ENCODE measurements around the gene TIMM44.

DNA sequence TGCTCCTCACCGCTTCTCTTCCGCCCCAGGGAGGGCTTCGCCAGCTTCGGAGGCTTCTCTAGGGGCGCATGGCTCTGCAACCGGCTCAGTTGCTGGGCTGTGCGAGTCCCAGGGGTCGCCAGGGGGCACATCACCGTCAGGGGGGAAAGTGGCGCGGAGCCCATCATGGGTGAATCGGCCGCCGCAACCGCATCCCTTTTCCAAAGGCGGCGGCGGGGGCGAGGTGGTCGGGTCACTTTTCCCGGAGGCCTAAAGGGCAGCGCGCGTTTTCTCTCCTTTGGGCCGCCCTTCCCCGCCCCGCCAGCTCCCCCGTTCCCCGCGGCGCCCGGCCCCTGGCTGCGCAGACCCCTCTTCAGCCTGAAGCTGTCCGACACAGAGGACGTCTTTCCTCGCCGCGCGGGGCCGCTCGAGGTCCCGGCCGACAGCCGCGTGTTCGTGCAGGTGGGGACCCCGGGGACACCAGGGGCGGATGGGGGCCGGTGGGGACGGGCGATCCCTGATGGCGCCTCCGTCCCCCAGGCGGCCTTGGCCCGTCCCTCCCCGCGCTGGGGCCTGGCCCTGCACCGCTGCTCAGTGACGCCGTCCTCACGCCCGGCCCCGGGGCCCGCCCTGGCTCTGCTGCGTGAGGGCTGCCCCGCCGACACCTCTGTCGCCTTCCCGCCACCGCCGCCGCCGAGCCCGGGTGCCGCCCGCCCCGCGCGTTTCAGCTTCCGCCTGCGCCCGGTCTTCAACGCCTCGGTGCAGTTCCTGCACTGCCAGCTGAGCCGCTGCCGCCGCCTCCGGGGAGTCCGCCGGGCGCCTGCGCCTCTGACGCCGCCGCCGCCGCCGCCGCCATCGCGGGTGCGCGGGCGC, 27.1 kb downstream of the TIMM44 start:
- TF ChIP-seq, protein P1, sequence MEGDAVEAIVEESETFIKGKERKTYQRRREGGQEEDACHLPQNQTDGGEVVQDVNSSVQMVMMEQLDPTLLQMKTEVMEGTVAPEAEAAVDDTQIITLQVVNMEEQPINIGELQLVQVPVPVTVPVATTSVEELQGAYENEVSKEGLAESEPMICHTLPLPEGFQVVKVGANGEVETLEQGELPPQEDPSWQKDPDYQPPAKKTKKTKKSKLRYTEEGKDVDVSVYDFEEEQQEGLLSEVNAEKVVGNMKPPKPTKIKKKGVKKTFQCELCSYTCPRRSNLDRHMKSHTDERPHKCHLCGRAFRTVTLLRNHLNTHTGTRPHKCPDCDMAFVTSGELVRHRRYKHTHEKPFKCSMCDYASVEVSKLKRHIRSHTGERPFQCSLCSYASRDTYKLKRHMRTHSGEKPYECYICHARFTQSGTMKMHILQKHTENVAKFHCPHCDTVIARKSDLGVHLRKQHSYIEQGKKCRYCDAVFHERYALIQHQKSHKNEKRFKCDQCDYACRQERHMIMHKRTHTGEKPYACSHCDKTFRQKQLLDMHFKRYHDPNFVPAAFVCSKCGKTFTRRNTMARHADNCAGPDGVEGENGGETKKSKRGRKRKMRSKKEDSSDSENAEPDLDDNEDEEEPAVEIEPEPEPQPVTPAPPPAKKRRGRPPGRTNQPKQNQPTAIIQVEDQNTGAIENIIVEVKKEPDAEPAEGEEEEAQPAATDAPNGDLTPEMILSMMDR (conservative IDR thresholded peaks at IDR 0.05), result no peak
- TF ChIP-seq EZH2 (IDR thresholded peaks at IDR 0.05; ENCODE audit: low read depth), result no peak
